NCI-H146 treated with DMSO at 0.1 percent for 48 hours (cell line): ENCODE results near the gene EDN2.

ENCODE experiments used
- DNase-seq: peaks from one replicate; lab custom pipeline; 2025; ENCODE audit not compliant: unreplicated experiment; lab: John Stamatoyannopoulos, UW

EDN2 gene

DNA sequence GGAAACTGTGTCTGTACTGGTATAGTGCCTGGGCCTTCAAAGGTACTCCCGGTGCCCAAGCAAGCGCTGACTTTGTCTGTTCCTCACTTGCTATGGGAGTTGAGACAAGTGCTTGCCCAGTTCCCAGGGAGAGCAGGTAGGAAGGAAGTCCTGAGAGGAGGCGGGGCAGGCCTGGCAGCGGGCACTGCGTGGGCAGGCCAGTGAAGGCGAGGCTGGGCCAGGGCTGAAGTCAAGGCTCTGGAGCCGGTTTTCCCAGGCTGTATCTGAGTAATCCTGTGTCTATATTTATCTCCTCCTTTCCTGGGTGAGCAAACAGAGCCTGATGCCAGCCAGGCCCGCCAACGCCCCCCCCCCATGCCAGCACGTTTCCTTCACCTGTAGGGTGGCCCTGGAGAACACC, 15.9 kb upstream of the EDN2 start:
- DNase-seq, result no peak

DNA sequence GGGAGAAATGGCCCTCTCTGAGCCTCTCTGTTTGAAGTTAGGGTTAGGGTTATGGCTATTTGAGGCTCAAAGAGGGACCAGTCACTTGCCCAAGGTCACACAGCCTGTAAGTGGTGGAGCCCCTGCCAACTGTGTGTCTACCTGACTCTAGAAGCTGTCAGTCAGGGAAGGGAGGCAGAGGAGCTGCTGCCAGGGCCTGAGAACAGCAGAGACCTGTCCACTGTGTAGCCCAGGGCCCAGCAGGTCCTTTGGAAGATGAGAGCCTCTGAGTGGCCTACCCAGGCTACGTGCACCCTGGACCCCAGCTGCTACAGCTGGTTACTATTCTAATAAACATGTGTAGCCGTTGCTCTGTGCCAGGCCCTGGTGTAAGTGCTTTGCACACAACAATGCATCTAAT, 15.1 kb upstream of the EDN2 start:
- DNase-seq, result no peak

DNA sequence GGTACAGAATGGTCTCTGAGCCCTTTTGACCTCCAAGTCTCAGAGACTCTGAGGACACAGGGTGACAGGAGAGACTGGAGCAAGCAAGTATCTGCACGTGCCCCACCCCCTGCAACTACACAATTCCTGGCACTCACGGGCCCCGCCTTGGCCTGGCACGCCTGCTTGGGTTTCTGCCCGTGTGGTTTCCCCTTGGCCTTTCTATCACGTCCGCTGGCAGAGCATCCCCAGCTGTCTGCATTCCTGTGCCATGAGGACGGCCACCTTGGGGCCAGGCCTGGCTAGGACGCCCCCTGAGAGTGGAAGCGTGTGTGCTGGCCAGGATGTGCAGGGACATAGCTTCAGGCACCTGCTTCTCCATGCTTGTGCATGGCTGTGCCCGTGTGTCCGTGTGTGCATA, 14.3 kb upstream of the EDN2 start:
- DNase-seq, result no peak

DNA sequence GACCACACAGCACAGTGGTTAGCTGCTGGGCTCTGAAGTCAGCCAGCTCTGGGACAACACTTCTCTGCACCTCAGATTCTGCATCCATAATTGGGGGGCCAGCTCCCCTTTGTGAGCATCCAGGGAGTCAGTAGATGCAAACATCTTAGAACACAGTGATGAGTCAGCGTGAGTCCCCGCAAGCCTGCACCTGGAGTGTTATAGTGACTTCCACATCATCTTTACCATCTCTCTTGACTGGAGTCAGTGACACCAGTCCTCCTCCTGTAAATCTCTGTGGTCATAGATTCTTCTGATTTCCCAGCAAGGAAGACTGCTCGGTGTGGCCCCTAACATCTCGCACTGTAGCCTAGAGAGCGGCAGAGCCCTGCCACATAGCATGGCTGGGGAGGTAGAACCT, 13.9 kb upstream of the EDN2 start:
- DNase-seq, result no peak

DNA sequence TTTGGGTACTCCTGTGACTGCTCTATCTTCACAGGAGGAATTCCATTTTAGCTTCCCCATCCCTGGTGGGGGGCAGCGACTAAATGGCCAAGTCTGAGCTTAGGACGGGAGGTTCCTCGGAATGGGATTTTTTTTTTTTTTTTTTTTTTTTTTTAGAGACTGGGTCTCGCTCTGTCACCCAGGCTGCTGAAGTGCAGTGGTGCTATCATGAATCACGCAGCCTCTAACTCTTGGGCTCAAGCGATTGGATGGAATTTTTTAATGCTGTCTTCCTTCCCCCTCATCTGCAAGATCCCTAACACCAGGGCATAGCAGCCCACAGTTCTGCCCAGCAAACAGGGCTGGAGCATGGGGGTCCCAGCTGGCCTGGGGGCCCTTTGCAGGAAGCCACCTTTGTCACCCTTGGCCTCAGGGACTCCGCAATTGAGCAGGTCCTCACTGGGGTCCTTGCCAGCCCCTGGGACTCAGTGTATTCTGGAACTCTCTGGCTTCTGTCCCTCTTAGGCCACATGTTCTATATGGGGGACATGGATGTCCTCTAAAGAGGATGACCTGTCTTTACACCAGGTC, 13.1 kb upstream of the EDN2 start:
- DNase-seq, result no peak

DNA sequence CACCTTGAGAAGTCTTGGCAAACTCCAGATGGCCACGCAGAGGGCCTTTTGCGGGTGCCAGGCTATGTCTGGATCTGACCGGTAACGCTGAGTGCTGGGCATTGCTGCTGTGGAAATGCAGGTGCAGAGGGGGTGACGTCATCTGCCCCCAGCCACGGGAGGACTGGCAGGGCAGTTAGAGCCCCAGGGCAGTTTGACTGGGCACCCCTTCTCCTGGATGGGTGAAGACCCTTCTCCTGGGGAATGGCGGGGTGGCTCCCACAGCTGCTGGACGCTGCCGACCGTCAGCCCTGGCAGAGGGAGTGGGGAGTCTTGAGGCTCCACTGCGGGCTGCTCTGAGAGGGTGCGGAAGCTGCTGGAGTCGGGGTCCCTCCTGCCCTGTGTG, 12.6 kb upstream of the EDN2 start:
- no peak for DNase-seq

DNA sequence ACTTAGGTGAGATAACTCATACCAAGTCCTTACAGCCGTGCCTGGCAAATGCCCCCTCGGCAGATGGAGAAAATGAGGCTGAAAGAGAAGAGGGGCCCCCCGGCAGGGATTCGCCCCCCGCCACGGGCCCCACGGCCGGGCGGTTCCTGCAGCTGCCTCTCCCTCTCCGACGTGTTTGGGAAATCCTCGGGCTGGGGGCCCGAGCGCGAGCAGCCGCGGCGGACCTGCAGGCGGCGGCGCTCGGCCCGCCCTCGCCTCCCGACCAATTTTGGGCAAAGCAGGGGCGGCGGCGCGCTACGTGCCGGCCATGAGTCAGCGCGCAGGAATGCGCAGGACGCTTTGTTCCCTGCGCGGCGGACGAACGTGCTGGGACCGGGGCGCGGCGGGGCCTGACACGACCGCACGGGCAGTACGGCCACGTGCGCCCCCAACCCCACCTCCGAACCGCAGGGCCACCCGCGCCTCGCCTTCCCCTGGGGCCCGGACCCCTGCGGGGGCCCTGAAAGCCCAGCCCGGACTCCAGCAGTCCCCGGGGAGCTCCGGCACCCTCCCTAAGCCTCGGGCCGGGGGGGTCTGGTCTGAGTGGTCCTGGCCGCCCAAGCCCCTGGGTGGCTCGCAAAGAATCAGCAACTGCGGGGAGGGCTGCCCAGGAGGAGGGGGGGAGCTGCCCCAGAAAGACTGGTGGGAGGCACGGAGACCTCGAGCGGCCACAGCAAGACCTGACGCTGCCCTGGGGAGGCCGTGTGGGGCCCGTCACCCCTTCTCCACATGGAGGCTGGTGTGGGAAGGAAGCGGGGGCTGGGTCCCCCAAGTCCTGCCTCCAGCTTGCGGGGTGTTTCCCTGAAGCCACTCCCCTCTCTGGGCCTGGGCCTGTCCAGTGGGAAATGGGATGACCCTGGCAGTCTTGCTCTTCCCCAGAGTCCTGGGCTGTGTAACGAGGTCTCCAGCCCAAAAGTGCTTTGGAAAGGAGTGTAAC, 11.9 kb upstream of the EDN2 start:
- no peak for DNase-seq

DNA sequence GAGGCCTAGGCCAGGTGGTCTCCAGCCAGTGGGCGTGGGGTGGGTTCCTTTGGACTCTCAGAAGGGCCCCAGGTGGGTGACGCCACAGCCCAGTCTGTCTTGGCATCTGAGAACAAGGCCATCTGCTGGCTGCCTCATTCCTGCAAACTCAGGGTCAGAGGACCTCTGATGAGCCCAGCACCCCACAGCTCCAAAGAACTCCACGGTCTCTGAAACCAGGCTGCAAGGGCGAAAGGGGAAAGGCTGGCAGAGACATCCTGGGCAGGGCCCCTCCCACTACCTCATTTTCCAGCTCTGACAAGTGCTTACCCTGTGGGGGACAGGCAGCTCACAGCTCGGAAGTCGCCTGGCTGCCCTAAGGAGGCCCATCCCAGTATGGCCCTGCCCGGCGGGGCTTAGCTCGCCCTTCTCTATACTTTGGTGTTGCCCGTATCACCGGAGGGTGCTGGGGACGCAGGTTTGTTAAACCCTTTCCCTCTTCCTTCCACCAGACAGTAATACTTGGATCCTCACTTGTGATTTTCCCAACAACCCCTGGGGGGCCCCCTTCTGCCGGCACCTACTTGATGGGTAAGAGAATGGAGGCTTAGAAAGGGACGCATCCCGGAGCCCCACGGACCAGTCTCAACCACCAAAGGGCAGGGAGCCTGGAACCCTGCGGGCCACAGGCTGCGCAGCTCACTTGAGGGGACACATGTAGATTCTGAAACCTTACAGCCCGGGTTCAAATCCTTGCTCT, 10.9 kb upstream of the EDN2 start:
- DNase-seq, result no peak

DNA sequence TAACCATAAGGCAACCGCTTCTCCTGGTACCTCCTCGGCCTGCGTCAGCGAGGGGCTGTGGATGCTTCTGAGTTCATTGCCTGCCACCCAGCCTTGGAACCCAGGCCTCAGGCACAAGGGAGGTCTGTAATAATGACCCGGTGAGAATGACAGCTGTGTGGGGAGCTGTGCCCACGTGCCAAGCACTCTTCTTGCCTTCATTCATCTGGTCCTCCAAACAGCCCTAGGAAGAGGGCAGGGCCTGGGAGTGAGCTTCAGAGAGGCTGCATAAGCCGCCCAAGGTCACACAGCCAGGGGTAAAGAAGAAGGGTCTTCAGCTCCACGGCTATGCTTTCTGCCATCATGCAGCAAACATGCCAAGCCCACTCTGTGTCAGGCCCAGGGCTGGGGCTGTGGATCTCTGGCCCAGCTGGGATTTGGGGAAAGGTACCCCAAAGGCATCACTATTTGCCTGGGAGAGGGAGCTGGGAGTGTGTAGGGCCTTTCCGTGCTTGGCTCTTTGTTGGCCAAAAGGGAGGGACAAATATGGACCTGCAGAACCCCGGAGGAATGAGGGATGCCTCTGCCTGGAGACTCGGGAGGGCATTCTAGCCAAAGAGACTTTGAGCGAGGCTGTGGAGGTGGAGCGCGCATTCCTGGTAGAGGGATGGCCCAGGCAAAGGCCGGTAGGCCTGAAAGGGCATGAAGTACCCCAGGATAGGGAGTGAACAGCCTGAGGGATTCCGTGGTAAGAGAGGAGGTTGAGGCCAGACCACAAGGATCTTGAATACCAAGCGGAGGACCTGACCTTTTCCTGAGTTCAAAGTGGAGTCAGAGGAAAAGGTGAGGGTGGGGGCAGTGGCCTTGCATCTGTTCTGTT, 10.1 kb upstream of the EDN2 start:
- no peak for DNase-seq

DNA sequence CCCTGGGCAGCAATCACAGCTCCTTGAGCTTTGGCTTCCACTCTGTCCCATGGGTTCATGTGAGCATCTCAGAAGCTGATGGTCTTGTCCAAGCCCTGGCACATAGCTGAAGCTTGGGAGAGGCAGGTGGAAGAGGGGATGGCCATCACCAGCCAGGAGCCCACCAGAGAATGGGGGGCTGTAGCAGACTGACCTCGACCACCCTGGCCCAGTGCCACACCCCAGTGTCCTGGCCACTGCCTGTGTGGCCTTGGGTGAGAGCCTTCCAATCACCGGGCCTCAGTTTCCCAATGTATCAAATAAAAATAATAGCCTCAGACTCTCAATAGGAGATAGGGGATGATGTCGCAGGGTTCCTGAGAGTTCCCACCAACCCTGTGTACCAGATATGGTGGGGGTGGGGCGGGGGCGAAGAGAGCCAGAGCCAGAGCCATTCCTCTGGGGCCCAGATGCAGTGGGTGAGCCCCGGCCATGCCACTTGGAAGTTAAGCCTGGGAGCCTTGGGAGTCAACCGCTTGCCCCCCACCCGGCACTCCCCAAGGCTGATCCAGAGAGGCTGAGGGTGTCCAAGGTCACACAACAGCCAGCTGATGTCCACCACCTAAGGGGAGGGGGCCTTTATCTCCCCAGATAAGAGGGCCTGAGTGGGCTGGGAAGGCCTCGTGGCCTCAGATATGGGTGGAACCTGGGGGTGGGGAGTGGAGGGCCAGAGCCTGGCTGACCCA, 9.3 kb upstream of the EDN2 start:
- no peak for DNase-seq

DNA sequence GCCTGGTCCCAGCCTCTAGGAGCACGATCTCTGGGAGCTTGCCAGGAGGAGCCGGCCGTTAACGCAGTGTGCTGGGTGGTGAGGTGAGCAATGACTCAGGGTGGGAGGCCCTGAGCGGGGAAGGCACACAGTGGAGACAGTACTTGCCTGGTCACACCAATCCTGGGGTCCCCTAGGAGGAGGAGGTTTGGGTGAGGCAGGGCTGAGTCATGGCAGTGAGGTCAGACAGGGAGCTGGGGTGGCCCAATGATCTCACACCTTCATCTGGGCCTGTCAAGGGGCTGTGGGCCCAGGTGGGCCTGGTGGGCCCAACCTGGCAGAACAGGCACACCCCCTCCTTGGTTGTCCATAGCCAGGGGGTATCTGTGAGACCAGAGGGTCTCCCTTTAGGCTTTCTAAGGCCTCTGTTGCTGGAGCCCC, 8.6 kb upstream of the EDN2 start:
- no peak for DNase-seq

DNA sequence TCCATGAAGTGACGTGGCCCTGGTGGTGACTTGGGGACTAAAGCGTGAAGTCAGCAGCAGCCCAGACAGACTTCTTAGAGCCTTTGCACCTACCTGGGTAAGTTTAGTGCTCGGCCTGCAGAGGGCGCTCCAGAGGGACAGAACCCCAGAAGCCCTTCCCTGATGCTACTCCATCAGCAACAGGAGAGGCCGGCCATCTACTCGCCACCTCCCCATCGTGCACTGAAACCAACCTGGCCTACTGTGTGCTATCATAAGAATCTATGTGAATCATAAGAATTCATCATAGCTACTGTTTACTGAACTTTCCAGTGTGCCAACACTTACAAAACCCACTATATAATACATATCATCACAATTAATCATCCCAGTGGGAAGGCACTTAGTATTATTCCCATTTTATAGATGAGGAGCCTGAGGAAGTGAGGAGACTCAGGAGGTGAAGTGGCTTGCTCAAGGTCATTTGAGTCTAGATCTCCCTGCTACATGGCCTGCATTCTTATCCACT, 7.9 kb upstream of the EDN2 start:
- DNase-seq, result no peak

DNA sequence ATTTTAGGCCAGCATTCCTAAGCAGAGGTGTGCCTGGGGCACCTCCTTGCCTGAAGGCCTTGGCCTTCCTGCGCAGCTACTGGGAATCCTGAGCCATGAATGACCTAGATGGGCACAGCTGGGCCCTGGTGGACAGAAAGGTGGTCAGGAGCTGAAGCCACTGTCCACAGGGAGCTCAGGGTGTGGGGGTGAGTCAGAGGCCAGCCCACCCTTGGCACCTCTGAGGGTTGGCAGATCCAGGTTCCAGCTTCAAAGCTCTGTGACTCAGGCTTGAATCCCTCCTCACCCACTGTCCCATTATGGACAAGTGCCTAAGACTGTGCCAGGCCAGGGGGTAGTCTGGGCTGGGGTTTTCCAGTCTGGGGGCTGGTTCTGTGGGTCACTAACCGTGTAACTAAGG, 6.4 kb upstream of the EDN2 start:
- no peak for DNase-seq

DNA sequence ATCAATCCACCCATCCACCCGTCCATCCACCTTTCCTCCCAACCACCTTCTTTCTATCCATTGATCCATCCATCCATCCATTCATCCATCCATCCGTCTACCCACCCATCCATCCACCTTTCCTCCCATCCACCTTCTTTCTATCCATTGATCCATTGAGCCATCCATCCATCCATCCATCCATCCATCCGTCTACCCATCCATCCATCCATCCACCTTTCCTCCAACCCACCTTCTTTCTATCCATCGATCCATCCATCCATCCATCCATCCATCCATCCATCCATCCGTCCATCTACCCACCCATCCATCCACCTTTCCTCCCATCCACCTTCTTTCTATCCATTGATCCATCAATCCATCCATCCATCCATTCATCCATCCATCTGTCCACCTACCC, 5.1 kb upstream of the EDN2 start:
- no peak for DNase-seq

DNA sequence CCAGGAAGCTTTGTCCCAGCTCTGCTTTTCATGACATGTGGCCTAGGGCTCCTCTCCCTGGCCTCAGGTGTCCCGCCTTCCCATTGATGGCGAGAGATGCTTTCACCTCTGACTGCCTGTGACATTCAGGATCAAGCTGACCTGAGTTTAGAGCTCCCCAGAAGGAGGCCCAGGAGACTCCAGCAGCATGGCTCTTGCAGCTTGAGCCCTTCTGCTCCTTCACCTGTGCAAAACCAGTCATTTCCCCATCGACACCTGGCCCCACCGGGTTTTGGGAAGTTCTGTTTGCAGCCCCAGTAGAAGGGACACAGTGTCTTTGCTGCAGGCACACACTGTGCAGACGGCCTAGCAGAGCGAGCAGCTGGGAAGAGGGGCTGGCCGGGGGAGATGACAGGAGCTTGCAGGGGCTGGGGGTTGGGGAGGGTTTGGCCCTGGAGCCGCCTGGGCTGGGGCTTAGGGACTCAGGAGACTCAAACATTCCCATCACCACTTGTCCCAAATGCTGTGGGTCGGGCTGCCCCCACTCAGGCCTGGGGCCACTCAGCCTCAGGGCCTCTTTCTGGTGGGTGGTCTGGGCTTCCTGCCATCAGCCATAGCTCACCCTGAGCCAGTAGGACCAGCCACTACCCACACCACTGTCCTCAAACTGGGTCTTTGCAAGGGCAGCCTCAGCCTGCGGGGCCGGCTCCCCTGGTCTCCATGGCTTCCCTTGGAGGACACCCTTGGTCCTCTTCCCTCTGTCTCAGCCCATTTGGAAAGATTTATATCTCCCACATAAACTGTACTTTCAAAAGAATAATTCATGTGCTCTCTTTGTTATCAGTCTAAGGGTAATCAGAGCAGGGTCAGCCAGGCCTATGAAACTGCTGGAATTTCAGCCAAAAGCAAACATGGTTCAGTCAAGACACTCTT, 3.8 kb upstream of the EDN2 start:
- DNase-seq, result no peak

DNA sequence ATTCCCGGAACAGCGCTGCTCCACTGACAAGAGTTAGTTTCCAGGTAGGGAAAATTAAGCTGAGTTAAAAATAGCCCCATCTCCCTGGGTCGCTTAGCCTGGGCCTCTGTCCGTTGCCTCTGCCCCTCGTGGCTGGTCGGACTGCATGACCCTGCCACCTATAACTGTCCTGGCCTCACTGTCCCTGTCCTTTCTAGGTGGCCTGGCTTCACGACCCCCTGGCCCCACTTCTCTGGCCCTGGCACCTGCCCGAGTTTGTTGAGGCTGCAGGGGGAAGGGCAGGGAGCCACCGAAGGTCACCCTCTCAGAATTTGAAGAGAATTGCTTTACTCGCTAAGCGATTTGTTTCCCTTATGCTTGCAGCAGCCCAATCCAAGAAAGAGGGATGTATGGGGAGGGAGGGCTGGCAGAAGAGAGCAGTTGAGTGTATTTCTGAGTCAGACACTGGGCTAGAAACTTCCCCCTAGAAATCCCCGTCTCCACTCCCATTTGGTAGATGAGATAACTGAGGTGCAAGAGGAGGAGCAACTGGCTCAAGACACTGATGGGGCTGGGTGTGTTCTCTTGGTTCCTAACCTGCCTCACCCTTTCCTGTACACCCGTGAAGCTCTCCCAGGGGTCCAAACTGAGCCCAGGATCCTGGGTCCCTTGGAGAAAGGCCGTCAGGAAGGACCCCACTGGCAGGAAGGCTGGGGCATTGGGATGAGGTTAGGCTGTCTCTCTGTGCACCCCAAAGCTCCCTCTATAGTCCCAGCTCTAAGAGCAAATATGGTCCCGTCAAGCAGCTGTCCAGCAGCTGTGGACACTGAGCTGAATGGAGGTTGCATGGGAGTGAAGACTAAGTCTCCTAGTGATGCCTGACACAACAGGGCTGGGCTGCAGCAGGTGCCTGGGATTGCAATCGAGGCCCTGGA, 2.9 kb upstream of the EDN2 start:
- DNase-seq, result no peak

DNA sequence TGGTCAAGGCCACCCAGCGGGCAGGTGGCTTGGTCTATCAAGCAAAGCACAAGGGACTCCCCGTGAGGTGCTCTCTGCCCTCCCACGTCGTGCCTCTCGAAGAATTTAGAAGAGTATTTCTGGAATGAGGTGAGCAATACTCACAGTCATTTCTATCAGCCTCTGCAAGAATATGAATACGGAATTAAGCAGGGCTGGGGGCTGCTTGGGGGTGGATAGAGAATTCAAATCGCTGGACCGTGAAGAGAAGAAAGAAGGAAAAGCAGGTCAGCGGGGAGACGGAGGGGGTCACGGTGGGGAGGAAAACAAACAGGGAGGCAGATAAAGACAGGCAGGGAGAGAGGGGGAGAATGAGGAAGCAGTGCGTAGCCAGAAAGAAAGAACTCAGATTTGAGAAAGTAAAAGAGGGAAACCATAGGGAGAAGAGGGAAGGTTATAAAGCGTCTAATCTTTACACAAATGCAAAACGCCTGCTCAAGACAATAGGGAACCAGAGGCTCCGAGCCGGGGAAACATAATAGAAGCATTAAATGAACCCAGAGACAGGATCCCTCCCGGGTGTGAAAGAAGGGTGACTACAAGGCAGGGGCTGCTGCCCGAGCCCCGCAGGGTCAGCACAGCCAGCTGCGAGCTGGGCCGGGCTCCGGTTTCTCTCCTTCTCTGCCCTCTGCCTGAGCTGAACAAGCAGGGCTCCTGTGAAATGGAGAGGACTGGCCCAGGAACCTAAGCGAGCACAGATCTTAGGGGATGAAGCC, 2.1 kb upstream of the EDN2 start:
- DNase-seq, result no peak

DNA sequence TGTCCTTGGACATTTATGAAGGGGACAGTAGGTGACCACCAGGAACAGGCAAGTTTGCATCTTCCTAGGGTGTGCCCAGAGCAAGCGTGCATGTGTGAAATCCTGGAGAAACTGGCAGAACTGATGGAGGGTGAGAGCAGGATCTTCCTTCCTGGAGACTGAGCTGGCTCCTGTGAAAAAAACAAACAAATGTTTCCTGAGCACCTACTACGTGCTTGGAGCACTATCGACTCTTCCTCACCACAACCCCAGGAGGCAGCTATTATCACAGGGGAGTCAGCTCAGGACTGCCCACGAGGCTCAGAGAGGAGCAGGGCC, 1.5 kb upstream of the EDN2 start:
- DNase-seq, result no peak
